Activated T-helper 2 cell treated with anti-CD3 and anti-CD28 coated beads, Interferon-gamma antibody, Interleukin-2, Interleukin-4, amounts not matched to agents 10 μg/mL and 5 μg/mL and 100 μg/mL, durations not matched to agents 14 hours and 24 hours and 36 hours (primary cell): ENCODE results near the gene ZP2. TPM values are rescaled to one million over a fixed set of nuclear protein-coding genes. Genes with fewer than 3 reads are reported as not detected.

Experiments used
- DNase-seq: peaks from one replicate; pipeline ENCODE4 v3.0.0; 2021; ENCODE audit warnings: low spot score
- H3K27ac Mint-ChIP-seq: one replicate; pipeline ENCODE4 v1.8.0; 2021; ENCODE audit warnings: mixed read lengths
- H3K27me3 Mint-ChIP-seq: one replicate; pipeline ENCODE4 v1.8.0; 2021; ENCODE audit warnings: low read depth, mixed read lengths
- H3K36me3 Mint-ChIP-seq: one replicate; pipeline ENCODE4 v1.8.0; 2021; ENCODE audit warnings: low read depth, mixed read lengths
- H3K4me1 Mint-ChIP-seq: one replicate; pipeline ENCODE4 v1.8.0; 2021; ENCODE audit warnings: low read depth, mixed read lengths
- H3K4me3 Mint-ChIP-seq: one replicate; pipeline ENCODE4 v1.8.0; 2021; ENCODE audit warnings: low read depth, mild to moderate bottlenecking, moderate library complexity, mixed read lengths
- H3K9me3 Mint-ChIP-seq: one replicate; pipeline ENCODE4 v1.8.0; 2021; ENCODE audit warnings: mixed read lengths
- intact Hi-C: fragments of 100-400 bp; cut with micrococcal nuclease; formaldehyde crosslinking; loops from one replicate; pipeline ENCODE4 v1.15.1; 2023
- total RNA-seq: library from RNA; stranded (reverse); gene quantifications from 2 replicates; pipeline ENCODE4 v1.2.3, GENCODE V29; 2022

The ZP2 gene
- total RNA-seq, 1 donor from 2014 or later, result not detected

GRCh38 chr16:21228361-21228872, 17.0 kb upstream of the ZP2 start:
- H3K27me3 Mint-ChIP-seq, result peaks cover 43% of the 10 kb centered on the region
- intact Hi-C loops, result no loop called here
- H3K36me3 Mint-ChIP-seq, result no peaks in the 10 kb centered on the region

DNA sequence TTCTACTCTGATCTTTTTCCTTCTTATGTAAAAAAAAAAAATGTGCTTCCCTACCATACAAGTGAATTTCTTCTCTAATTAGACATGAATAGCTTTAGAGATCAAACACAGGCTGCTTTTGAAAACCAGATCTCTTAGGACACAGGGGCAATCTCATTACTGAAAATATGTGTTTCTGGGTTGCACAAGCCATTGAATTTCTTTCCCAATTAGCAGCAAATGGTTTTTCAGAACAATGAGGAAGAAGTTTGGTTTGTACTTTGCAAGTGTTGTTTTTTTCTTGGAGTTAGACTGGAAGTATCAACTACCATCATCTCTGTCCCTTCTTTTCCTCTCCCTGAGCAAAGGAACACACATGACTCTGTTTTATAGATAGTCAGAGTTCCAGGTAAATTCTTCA, 16.5 kb upstream of the ZP2 start:
- Mint-ChIP-seq H3K4me1 (peaks cover 4% of the 10 kb centered on the region), H3K9me3 (no peaks in the 10 kb centered on the region), H3K36me3 (no peaks in the 10 kb centered on the region), H3K27ac (no peak overlapping the region), H3K4me3 (no peak overlapping the region), H3K27me3 (peaks cover 43% of the 10 kb centered on the region)
- no peak for DNase-seq
- intact Hi-C loops, result no loop called here

More at GRCh38 chr16:21228361-21228872, 17.0 kb upstream of the ZP2 start:
- H3K27ac Mint-ChIP-seq, result no peak overlapping the region
- no peaks in the 10 kb centered on the region for H3K9me3 Mint-ChIP-seq
- DNase-seq, result no peak
- no peak overlapping the region for H3K4me3 Mint-ChIP-seq
- H3K4me1 Mint-ChIP-seq, result peaks cover 4% of the 10 kb centered on the region

- Mint-ChIP-seq H3K36me3 (no peaks in the 10 kb centered on the region), H3K9me3 (no peaks in the 10 kb centered on the region), H3K4me1 (peaks cover 4% of the 10 kb centered on the region), H3K4me3 (no peak overlapping the region), H3K27me3 (peaks cover 48% of the 10 kb centered on the region), H3K27ac (no peak overlapping the region)
- intact Hi-C loops, result no loop called here
- no peak for DNase-seq
These were observed 15.4 kb upstream of the ZP2 start for GRCh38 chr16:21226749-21227148.

GRCh38 chr16:21224800-21225199, 13.4 kb upstream of the ZP2 start:
- Mint-ChIP-seq H3K27me3 (peaks cover 51% of the 10 kb centered on the region), H3K27ac (no peak overlapping the region), H3K4me3 (no peak overlapping the region), H3K36me3 (no peaks in the 10 kb centered on the region), H3K9me3 (no peaks in the 10 kb centered on the region), H3K4me1 (peaks cover 4% of the 10 kb centered on the region)
- DNase-seq, result no peak
- intact Hi-C loops, result no loop called here

GRCh38 chr16:21223787-21224186, 12.4 kb upstream of the ZP2 start:
- Mint-ChIP-seq H3K4me1 (peaks cover 4% of the 10 kb centered on the region), H3K27ac (no peak overlapping the region), H3K27me3 (peaks cover 46% of the 10 kb centered on the region), H3K4me3 (no peak overlapping the region), H3K9me3 (no peaks in the 10 kb centered on the region), H3K36me3 (no peaks in the 10 kb centered on the region)
- no peak for DNase-seq
- intact Hi-C loops, result no loop called here

DNA sequence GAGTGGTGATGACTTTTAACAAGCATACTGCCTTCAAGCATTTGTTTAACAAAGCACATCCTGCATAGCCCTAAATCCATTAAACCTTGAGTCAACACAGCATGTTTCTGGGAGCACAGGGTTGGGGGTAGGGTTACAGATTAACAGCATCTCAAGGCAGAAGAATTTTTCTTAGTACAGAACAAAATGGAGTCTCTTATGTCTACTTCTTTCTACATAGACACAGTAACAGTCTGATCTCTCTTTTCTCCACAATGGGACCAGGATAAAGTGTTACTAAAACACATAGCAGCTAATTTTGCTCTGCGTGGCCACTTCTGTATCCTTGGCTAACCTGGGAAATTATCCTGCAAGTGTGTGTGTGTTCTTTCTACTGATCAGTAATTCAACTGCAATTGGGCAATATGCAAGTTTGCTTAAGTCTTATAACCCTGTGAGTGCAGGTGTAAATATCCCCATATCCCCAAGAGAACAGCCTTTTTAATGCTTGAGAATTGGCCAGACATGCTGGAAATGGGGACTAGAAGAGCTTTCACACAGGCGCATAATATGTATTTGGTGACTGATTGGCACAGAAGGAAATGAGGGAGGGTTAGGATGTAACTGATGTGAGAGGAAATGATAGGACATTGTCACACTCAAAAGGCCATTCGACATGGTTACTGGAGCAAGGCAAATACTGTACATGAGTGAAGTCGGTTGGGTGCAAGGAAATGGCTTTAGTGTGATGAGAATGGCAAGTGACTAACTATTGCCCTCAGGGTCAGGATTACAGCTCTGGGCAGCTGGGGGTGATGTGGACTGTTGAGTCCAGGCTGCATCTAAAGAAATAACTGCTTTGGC, 11.3 kb upstream of the ZP2 start:
- peaks cover 4% of the 10 kb centered on the region for H3K4me1 Mint-ChIP-seq
- no peak overlapping the region for H3K4me3 Mint-ChIP-seq
- H3K27me3 Mint-ChIP-seq, result peaks cover 39% of the 10 kb centered on the region
- intact Hi-C loops, result no loop called here
- no peaks in the 10 kb centered on the region for H3K9me3 Mint-ChIP-seq
- no peaks in the 10 kb centered on the region for H3K36me3 Mint-ChIP-seq
- DNase-seq, result no peak
- H3K27ac Mint-ChIP-seq, result no peak overlapping the region

DNA sequence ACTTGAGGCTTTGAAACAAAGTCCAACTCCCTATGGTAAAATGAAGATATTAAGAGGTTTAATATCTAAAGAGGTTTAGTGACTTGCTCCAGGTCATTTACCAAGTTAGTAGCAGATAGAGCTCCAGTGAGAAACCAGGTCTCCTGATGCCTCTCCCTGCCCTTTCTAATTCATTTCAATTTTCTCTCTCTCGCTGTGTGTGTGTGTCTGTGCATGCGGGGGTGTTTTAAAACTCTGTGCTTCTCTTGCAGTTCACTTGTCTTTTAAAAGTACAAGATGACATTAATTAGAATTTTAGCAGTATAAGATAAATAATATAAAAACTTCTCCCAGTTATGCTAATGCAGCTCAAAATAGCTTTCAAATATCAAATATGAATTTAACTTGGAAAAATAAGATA, 8.2 kb upstream of the ZP2 start:
- DNase-seq, result no peak
- H3K4me3 Mint-ChIP-seq, result no peak overlapping the region
- H3K27ac Mint-ChIP-seq, result no peak overlapping the region
- no peaks in the 10 kb centered on the region for H3K9me3 Mint-ChIP-seq
- intact Hi-C loops, result no loop called here
- no peaks in the 10 kb centered on the region for H3K4me1 Mint-ChIP-seq
- peaks cover 27% of the 10 kb centered on the region for H3K27me3 Mint-ChIP-seq
- H3K36me3 Mint-ChIP-seq, result no peaks in the 10 kb centered on the region

DNA sequence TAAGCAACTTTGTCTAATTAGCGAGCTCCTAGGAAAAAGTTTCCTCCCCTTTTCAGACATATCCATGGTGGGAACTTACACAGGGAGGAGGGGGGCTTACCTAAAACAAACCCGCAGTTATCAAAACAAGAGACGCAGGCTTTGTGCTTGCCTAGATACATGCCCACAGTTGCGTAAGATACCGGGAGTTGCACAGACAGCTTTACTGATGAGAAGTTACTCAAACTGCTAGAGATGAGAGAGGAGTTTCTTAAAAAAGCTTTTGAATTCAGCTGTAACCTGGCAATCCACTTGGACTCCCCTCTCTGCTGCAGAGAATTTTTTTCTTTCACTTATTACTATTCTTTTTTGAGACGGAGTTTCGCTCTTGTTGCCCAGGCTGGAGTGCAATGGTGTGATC, 6.8 kb upstream of the ZP2 start:
- DNase-seq, result no peak
- no peaks in the 10 kb centered on the region for H3K4me1 Mint-ChIP-seq
- H3K4me3 Mint-ChIP-seq, result no peak overlapping the region
- intact Hi-C loops, result no loop called here
- no peak overlapping the region for H3K27ac Mint-ChIP-seq
- H3K36me3 Mint-ChIP-seq, result no peaks in the 10 kb centered on the region
- no peaks in the 10 kb centered on the region for H3K9me3 Mint-ChIP-seq
- H3K27me3 Mint-ChIP-seq, result peaks cover 27% of the 10 kb centered on the region

GRCh38 chr16:21217121-21217520, 5.7 kb upstream of the ZP2 start:
- no peak overlapping the region for H3K4me3 Mint-ChIP-seq
- intact Hi-C loops, result no loop called here
- H3K36me3 Mint-ChIP-seq, result no peaks in the 10 kb centered on the region
- no peaks in the 10 kb centered on the region for H3K4me1 Mint-ChIP-seq
- no peak for DNase-seq
- no peak overlapping the region for H3K27ac Mint-ChIP-seq
- no peaks in the 10 kb centered on the region for H3K9me3 Mint-ChIP-seq
- peaks cover 24% of the 10 kb centered on the region for H3K27me3 Mint-ChIP-seq

DNA sequence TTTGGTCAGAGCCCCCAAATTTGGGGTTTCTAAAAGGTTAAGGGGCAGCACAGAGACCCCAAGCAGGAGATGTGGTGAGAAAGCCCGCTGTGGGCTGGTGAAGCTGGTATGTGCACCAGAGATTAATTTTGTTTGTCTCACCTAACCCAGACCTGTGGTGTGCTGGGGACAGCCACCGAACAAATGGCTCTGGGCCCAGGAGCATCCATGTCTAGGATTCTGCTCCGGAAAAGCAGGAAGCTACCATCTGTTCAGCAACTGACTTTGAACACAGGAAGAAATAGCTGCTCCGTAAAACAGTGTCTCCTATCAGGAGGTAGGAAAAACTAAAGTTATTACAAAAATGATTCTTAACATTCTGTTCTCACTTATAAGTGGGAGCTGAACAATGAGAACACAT, 2.7 kb upstream of the ZP2 start:
- no peak overlapping the region for H3K27ac Mint-ChIP-seq
- no peak overlapping the region for H3K4me3 Mint-ChIP-seq
- no peak for DNase-seq
- intact Hi-C loops, result loop anchor here (5.0 kb wide), 1 partner anchor 363 kb away; no protein-coding TSS in a partner anchor
- H3K9me3 Mint-ChIP-seq, result no peaks in the 10 kb centered on the region
- H3K4me1 Mint-ChIP-seq, result no peaks in the 10 kb centered on the region
- H3K36me3 Mint-ChIP-seq, result no peaks in the 10 kb centered on the region
- H3K27me3 Mint-ChIP-seq, result peaks cover 11% of the 10 kb centered on the region

DNA sequence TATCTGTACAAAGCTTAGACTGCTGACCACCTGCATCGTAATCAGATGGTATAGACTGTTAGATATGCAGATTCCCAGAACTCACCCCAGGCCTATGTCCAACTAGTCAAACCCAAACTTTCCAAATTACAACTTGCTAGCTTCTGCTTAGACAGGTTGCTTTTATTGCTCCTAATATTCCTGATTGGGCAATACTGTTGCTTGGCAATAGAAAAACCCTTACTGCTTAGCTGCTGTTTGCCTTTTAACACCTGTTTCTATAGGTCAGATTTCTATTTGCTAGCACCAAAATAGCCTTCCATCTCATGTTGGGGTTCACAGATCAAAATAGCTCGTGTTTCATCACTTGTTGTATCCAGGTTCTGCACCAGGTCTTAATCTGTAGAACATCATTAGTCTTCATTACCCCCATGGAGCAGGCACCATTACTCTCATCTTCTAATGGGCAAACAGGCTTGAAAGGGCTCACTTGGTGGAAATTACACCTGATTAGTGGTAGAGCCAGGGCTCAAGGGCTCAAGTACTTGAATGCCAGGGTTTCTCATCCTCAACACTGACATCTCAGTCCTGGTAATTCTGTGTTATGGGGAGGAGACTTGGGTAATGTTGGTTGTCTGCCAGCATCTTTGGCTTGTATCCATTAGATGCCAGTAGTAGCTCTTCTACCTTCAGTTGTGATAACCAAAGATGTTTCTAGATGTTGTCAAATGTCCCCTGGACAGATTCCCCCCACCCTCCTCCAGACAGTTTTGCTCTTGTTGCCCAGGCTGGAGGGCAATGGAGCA, 2.7 kb downstream of the ZP2 start:
- no peak for DNase-seq
- Mint-ChIP-seq H3K4me3 (no peak overlapping the region), H3K27me3 (peaks cover 9% of the 10 kb centered on the region), H3K27ac (no peak overlapping the region), H3K9me3 (no peaks in the 10 kb centered on the region), H3K4me1 (no peaks in the 10 kb centered on the region), H3K36me3 (no peaks in the 10 kb centered on the region)
- intact Hi-C loops, result no loop called here

DNA sequence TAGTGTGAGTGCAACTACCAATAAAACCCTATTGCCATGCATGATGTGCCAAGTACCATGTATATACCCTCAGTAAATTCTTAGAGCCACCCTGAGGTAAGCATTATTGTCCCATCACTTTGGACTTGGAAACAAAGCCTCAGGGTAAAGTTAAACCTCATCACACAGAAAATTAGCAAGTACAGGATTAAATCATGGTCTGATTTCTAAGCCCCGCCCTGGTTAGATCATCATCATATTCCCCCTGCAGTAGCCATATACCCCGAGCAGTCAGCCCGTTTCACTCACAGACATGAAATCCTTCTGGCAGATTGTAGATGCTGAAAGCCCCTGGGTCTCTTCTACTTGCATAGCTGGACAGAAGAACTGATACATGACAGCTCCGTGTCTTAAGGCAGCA, 4.8 kb downstream of the ZP2 start:
- no peak overlapping the region for H3K4me3 Mint-ChIP-seq
- no peaks in the 10 kb centered on the region for H3K4me1 Mint-ChIP-seq
- peaks cover 12% of the 10 kb centered on the region for H3K27me3 Mint-ChIP-seq
- intact Hi-C loops, result no loop called here
- no peaks in the 10 kb centered on the region for H3K9me3 Mint-ChIP-seq
- H3K27ac Mint-ChIP-seq, result no peak overlapping the region
- no peak for DNase-seq
- no peaks in the 10 kb centered on the region for H3K36me3 Mint-ChIP-seq

- Mint-ChIP-seq H3K36me3 (no peaks in the 10 kb centered on the region), H3K27me3 (peaks cover 15% of the 10 kb centered on the region), H3K4me3 (no peak overlapping the region), H3K9me3 (no peaks in the 10 kb centered on the region), H3K4me1 (no peaks in the 10 kb centered on the region), H3K27ac (no peak overlapping the region)
- intact Hi-C loops, result no loop called here
- no peak for DNase-seq
These were observed 6.1 kb downstream of the ZP2 start for GRCh38 chr16:21205303-21205702.
